ENCODE measurements around the gene RAD18. TPM values are rescaled to one million over a fixed set of nuclear protein-coding genes. Genes with fewer than 3 reads are reported as not detected.

The RAD18 gene
- total RNA-seq, 2 experiments from 2014 or later: 39.9 to 44.8 TPM

DNA sequence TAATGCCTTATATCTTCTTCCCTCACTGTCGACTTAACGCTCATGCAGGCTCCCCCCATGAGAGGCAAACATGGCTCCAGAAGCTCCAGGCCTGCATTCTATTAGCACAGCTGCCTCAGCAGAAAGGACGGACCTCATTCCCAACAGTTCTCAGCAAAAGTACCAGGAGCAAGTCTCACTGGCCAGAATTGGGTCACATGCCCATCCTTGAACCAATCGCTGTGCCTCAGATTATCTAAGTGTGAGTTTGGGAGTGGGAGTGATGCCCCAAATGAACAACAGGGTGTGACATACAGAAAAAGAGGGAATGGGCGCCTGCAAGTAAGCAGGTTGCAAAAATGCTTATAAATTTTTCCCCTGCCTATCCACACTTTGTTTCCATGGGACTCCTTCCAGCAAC, 4.3 kb upstream of the RAD18 start:
- peaks cover 6% of the 10 kb centered on the region for H3K4me1 ChIP-seq (ENCODE audit: insufficient read depth, low read length, poor library complexity, severe bottlenecking)
- H2AFZ ChIP-seq (ENCODE audit: low read length): no peak overlapping the region
- no peak for TF ChIP-seq EZH2phosphoT487 (IDR thresholded peaks at IDR 0.05; ENCODE audit: borderline replicate concordance, low read depth, low read length)
- TF ChIP-seq, protein P1, sequence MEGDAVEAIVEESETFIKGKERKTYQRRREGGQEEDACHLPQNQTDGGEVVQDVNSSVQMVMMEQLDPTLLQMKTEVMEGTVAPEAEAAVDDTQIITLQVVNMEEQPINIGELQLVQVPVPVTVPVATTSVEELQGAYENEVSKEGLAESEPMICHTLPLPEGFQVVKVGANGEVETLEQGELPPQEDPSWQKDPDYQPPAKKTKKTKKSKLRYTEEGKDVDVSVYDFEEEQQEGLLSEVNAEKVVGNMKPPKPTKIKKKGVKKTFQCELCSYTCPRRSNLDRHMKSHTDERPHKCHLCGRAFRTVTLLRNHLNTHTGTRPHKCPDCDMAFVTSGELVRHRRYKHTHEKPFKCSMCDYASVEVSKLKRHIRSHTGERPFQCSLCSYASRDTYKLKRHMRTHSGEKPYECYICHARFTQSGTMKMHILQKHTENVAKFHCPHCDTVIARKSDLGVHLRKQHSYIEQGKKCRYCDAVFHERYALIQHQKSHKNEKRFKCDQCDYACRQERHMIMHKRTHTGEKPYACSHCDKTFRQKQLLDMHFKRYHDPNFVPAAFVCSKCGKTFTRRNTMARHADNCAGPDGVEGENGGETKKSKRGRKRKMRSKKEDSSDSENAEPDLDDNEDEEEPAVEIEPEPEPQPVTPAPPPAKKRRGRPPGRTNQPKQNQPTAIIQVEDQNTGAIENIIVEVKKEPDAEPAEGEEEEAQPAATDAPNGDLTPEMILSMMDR (conservative IDR thresholded peaks at IDR 0.05; ENCODE audit: low read length): no peak
- CTCF ChIA-PET (ENCODE audit: unreplicated experiment): no interaction called here
- no peaks in the 10 kb centered on the region for H3K9me2 ChIP-seq (ENCODE audit: insufficient read depth, low read length)
- BruUV-seq (replicated peaks): no TSS peak
- DNase-seq (ENCODE audit: low spot score): no peak
- no peak overlapping the region for H3K4me3 ChIP-seq (ENCODE audit: low read depth, low read length, poor library complexity, severe bottlenecking)
- intact Hi-C loops (cut with micrococcal nuclease; ENCODE audit: unreplicated experiment): no loop called here
- H3K36me3 ChIP-seq (ENCODE audit: insufficient read depth, low read length): no peaks in the 10 kb centered on the region
- POLR2A ChIA-PET: no interaction called here
- no peak overlapping the region for H3K4me2 ChIP-seq (ENCODE audit: low read length)
- H3K79me2 ChIP-seq (ENCODE audit: insufficient read depth, low read depth, low read length): peaks cover 6% of the 10 kb centered on the region
- no peak overlapping the region for H3K27ac ChIP-seq (ENCODE audit: low read depth, low read length, poor library complexity, severe bottlenecking)
- no peaks in the 10 kb centered on the region for H4K20me1 ChIP-seq (ENCODE audit: insufficient read depth, low read length)
- H3K9me3 ChIP-seq (ENCODE audit: low read length): no peaks in the 10 kb centered on the region

DNA sequence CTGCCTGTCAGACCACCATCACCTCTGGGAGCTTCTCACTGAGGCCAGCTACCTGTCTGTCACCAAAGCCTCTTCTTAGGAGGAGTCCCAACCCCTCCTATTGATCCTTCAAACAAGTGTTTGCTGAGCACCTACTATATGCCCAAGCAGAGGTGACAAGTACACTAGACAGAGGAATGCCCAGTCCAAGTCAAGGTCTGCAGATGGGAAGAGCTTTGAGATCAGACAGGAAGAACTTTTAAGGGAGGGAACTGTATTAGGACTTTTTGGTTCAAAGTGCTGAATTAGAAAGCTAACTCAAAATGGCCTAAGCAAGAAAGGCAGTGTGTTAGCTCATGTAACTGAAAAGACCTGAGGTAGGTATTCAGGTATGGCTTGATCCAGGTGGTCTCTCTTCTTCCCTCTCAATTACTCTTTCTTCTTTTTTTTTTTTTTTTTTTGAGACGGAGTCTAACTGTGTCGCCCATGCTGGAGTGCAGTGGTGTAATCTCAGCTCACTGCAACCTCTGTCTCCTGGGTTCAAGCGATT, 3.6 kb upstream of the RAD18 start:
- no peak for DNase-seq (ENCODE audit: low spot score)
- peaks cover 5% of the 10 kb centered on the region; the same call in 1 of the 2 replicates for H4K20me1 ChIP-seq (ENCODE audit: insufficient read depth, low read length)
- intact Hi-C loops (cut with micrococcal nuclease; ENCODE audit: unreplicated experiment): no loop called here
- no TSS peak for BruUV-seq (replicated peaks)
- ChIA-PET CTCF (ENCODE audit: unreplicated experiment) (interaction anchor here (0.8 kb wide), 1 partner anchor 19 kb away, joined by 3 read pairs; no protein-coding TSS in a partner anchor), POLR2A (no interaction called here)
- TF ChIP-seq EZH2phosphoT487 (IDR thresholded peaks at IDR 0.05; ENCODE audit: borderline replicate concordance, low read depth, low read length): no peak
- TF ChIP-seq, protein P1 (conservative IDR thresholded peaks at IDR 0.05; ENCODE audit: low read length): no peak
- peaks cover 4% of the 10 kb centered on the region; the same call in 1 of the 2 replicates for H3K36me3 ChIP-seq (ENCODE audit: insufficient read depth, low read length)
- H3K9me3 ChIP-seq (ENCODE audit: low read length): no peaks in the 10 kb centered on the region
- H3K27ac ChIP-seq (ENCODE audit: low read depth, low read length, poor library complexity, severe bottlenecking): no peak overlapping the region
- no peak overlapping the region for H3K4me3 ChIP-seq (ENCODE audit: low read depth, low read length, poor library complexity, severe bottlenecking)
- peaks cover 11% of the 10 kb centered on the region for H3K4me1 ChIP-seq (ENCODE audit: insufficient read depth, low read length, poor library complexity, severe bottlenecking)
- H3K79me2 ChIP-seq (ENCODE audit: insufficient read depth, low read depth, low read length): peaks cover 13% of the 10 kb centered on the region
- H2AFZ ChIP-seq (ENCODE audit: low read length): no peak overlapping the region
- no peak overlapping the region for H3K4me2 ChIP-seq (ENCODE audit: low read length)
- H3K9me2 ChIP-seq (ENCODE audit: insufficient read depth, low read length): no peaks in the 10 kb centered on the region

DNA sequence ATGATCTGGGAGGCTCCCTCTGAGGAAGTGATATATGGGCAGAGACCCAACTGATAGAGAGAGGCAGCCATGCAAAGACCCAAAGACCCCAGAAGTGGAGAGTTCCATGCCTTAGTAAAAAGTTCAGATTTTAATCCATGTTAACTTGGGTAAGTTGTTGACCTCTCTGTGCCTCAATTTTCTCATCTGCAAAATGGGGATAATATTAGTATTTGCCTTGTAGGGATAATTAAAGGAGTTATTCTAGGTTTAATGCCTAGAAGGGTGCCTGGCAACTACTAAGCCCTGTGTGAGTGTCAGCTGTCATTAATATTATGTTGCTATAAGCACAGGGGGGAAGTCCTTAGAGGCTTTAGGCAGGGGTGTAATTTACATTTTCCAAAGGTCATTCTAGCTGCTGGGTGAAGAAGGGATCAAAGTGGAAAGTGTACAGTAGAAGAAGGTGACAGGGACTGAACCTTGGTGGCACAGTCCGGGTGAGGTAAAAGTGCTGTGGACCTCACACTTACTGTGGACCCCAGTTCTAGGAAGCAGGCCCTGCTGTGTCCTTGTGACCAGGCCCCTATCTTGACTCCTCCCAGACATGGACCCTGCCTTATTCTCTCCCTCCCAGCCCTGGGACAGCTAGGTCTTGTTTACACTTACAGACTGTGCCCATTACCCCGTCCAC, 3.0 kb upstream of the RAD18 start:
- no peak for DNase-seq (ENCODE audit: low spot score)
- no peak overlapping the region for H3K4me2 ChIP-seq (ENCODE audit: low read length)
- no TSS peak for BruUV-seq (replicated peaks)
- CTCF ChIA-PET (ENCODE audit: unreplicated experiment): interaction anchor here (0.8 kb wide), 1 partner anchor 18 kb away, joined by 3 read pairs; no protein-coding TSS in a partner anchor
- no peak overlapping the region for H3K4me3 ChIP-seq (ENCODE audit: low read depth, low read length, poor library complexity, severe bottlenecking)
- TF ChIP-seq EZH2phosphoT487 (IDR thresholded peaks at IDR 0.05; ENCODE audit: borderline replicate concordance, low read depth, low read length): no peak
- TF ChIP-seq, protein P1 (conservative IDR thresholded peaks at IDR 0.05; ENCODE audit: low read length): no peak
- peaks cover 19% of the 10 kb centered on the region for H3K79me2 ChIP-seq (ENCODE audit: insufficient read depth, low read depth, low read length)
- no peak overlapping the region for H3K27ac ChIP-seq (ENCODE audit: low read depth, low read length, poor library complexity, severe bottlenecking)
- no peaks in the 10 kb centered on the region for H3K9me3 ChIP-seq (ENCODE audit: low read length)
- peaks cover 10% of the 10 kb centered on the region; the same call in 1 of the 2 replicates for H3K36me3 ChIP-seq (ENCODE audit: insufficient read depth, low read length)
- intact Hi-C loops (cut with micrococcal nuclease; ENCODE audit: unreplicated experiment): no loop called here
- peaks cover 17% of the 10 kb centered on the region for H3K4me1 ChIP-seq (ENCODE audit: insufficient read depth, low read length, poor library complexity, severe bottlenecking)
- POLR2A ChIA-PET: no interaction called here
- peaks cover 9% of the 10 kb centered on the region; the same call in 1 of the 2 replicates for H4K20me1 ChIP-seq (ENCODE audit: insufficient read depth, low read length)
- H3K9me2 ChIP-seq (ENCODE audit: insufficient read depth, low read length): no peaks in the 10 kb centered on the region
- no peak overlapping the region for H2AFZ ChIP-seq (ENCODE audit: low read length)
